H1 (cell line): ENCODE measurements around the gene STAT5A. TPM values are rescaled to one million over a fixed set of nuclear protein-coding genes. Genes with fewer than 3 reads are reported as not detected.
A peak's percentile ranks its signal among the peaks of the same experiment; 100 is the strongest.

ENCODE experiments used
- CTCF ChIA-PET: fragments of 300-600 bp; sonication (Branson Sonifier 250); formaldehyde crosslinking; loops from one replicate; lab custom pipeline; 2021; ENCODE audit not compliant: partially characterized antibody; lab: Charles Lee
- POLR2A ChIA-PET: fragments of 300-600 bp; sonication (Branson Sonifier 250); formaldehyde crosslinking; loops from one replicate; lab custom pipeline; 2021; ENCODE audit warnings: inconsistent platforms; ENCODE audit not compliant: partially characterized antibody; lab: Charles Lee
- DNase-seq, 2 experiments: peaks; one replicate each; pipeline versions ENCODE4 v3.0.0 to v3.0.0-alpha.2; 2010 to 2022; ENCODE audit warnings: low spot score in 2 of 2, low read depth in 1 of 2, mixed read lengths in 1 of 2
- FAIRE-seq: peaks from 2 replicates; lab custom pipeline; 2011; peaks lifted over from hg19 to GRCh38; lab: Jason Lieb, UNC
- H2AFZ ChIP-seq: 2 replicates; pipeline ENCODE4 v1.8.1; 2012; ENCODE audit warnings: low read length, inconsistent platforms
- H2AK5ac ChIP-seq: 2 replicates; pipeline ENCODE4 v1.6.1; 2013; ENCODE audit warnings: low read depth, low read length
- H2BK120ac ChIP-seq: replicated peaks from 2 replicates; pipeline ENCODE3; 2013; ENCODE audit warnings: low read depth, low read length, inconsistent platforms
- H2BK12ac ChIP-seq: 2 replicates; pipeline ENCODE4 v1.6.1; 2013; ENCODE audit warnings: low read depth, low read length
- H2BK15ac ChIP-seq: 2 replicates; pipeline ENCODE4 v1.6.1; 2013; ENCODE audit warnings: low read length
- H2BK20ac ChIP-seq: 2 replicates; pipeline ENCODE4 v1.6.1; 2013; ENCODE audit warnings: low read length
- H2BK5ac ChIP-seq: 2 replicates; pipeline ENCODE4 v1.6.1; 2013; ENCODE audit warnings: low read depth, low read length
- H3K14ac ChIP-seq: 2 replicates; pipeline ENCODE4 v1.6.1; 2013; ENCODE audit warnings: inconsistent platforms; ENCODE audit not compliant: insufficient read length
- H3K18ac ChIP-seq: 2 replicates; pipeline ENCODE4 v1.6.1; 2013; ENCODE audit warnings: low read length; ENCODE audit errors: extremely low read depth
- H3K23ac ChIP-seq: 2 replicates; pipeline ENCODE4 v1.6.1; 2013; ENCODE audit warnings: inconsistent platforms; ENCODE audit not compliant: insufficient read length
- H3K23me2 ChIP-seq: 2 replicates; pipeline ENCODE4 v1.6.1; 2013; ENCODE audit warnings: low read depth, low read length
- H3K27ac ChIP-seq: 2 replicates; pipeline ENCODE4 v1.6.1; 2011; ENCODE audit warnings: low read depth, low read length, inconsistent platforms
- H3K27me3 ChIP-seq, 4 experiments: replicated peaks in 1 of 4; 1 replicate in 1 of 4; 2 replicates in 3 of 4; pipeline versions ENCODE4 v1.6.1 to v1.8.1; 2011 to 2013; ENCODE audit warnings: low read length in 3 of 4, mild to moderate bottlenecking in 3 of 4, inconsistent platforms in 2 of 4, mixed read lengths in 2 of 4, moderate library complexity in 1 of 4; ENCODE audit not compliant: control insufficient read depth in 3 of 4, insufficient read depth in 3 of 4; ENCODE audit errors: extremely low read depth in 1 of 4
- H3K36me3 ChIP-seq, 4 experiments: 2 replicates each; pipeline versions ENCODE4 v1.6.1 to v1.8.1; 2011 to 2013; ENCODE audit warnings: mild to moderate bottlenecking in 4 of 4, low read length in 3 of 4, moderate library complexity in 2 of 4, control low read depth in 1 of 4, inconsistent platforms in 1 of 4; ENCODE audit not compliant: insufficient read depth in 4 of 4, control insufficient read depth in 2 of 4
- H3K4ac ChIP-seq: replicated peaks from 2 replicates; pipeline ENCODE3; 2013; ENCODE audit warnings: low read length, low read depth, mixed read lengths, inconsistent platforms; ENCODE audit not compliant: insufficient read length
- H3K4me1 ChIP-seq, 4 experiments: replicated peaks in 1 of 4; 1 replicate in 1 of 4; 2 replicates in 3 of 4; pipeline versions ENCODE4 v1.6.1 to v1.8.1; 2011 to 2013; ENCODE audit warnings: low read length in 3 of 4, inconsistent platforms in 2 of 4, mixed read lengths in 1 of 4; ENCODE audit not compliant: insufficient read depth in 4 of 4, control insufficient read depth in 3 of 4
- H3K4me2 ChIP-seq, 2 experiments: 2 replicates each; pipeline versions ENCODE4 v1.6.1 to v1.8.1; 2011 to 2013; ENCODE audit warnings: low read depth in 2 of 2, low read length in 2 of 2, control low read depth in 1 of 2, inconsistent platforms in 1 of 2, mild to moderate bottlenecking in 1 of 2; ENCODE audit not compliant: insufficient read depth in 1 of 2
- H3K4me3 ChIP-seq, 4 experiments: fragments of 200-600, 300-600 bp in 1 of 4; sonication (generic), shearing (Covaris generic), sonication (Bioruptor Twin) in 1 of 4; 2 replicates each; pipeline versions ENCODE4 v1.5.1 to v1.8.1; 2011 to 2016; ENCODE audit warnings: low read length in 4 of 4, low read depth in 3 of 4, control low read depth in 2 of 4, inconsistent platforms in 2 of 4, mild to moderate bottlenecking in 2 of 4, mixed read lengths in 1 of 4, moderate library complexity in 1 of 4; ENCODE audit not compliant: insufficient read depth in 2 of 4; ENCODE audit errors: extremely low read depth in 1 of 4
- H3K56ac ChIP-seq: replicated peaks from 2 replicates; pipeline ENCODE3; 2013; ENCODE audit warnings: low read depth, mild to moderate bottlenecking, mixed read lengths, low read length, inconsistent platforms; ENCODE audit not compliant: insufficient read length
- H3K79me1 ChIP-seq: 2 replicates; pipeline ENCODE4 v1.6.1; 2013; ENCODE audit warnings: low read depth, low read length, control low read depth
- H3K79me2 ChIP-seq, 2 experiments: 2 replicates each; pipeline versions ENCODE4 v1.6.1 to v1.8.1; 2012 to 2013; ENCODE audit warnings: low read length in 2 of 2, mild to moderate bottlenecking in 2 of 2, inconsistent platforms in 1 of 2; ENCODE audit not compliant: insufficient read depth in 2 of 2, control insufficient read depth in 1 of 2
- H3K9ac ChIP-seq, 4 experiments: replicated peaks in 1 of 4; 1 replicate in 1 of 4; 2 replicates in 3 of 4; pipeline versions ENCODE4 v1.6.1 to v1.8.1; 2011 to 2013; ENCODE audit warnings: low read depth in 3 of 4, low read length in 3 of 4, control low read depth in 2 of 4, mild to moderate bottlenecking in 2 of 4, moderate library complexity in 2 of 4, inconsistent platforms in 1 of 4; ENCODE audit errors: extremely low read depth in 1 of 4
- H3K9me3 ChIP-seq, 2 experiments: 2 replicates each; pipeline versions ENCODE4 v1.6.1 to v1.8.1; 2012 to 2013; ENCODE audit warnings: mild to moderate bottlenecking in 2 of 2, moderate library complexity in 2 of 2, control low read depth in 1 of 2, inconsistent platforms in 1 of 2, low read depth in 1 of 2, low read length in 1 of 2, mixed read lengths in 1 of 2; ENCODE audit not compliant: insufficient read depth in 2 of 2
- H4K20me1 ChIP-seq, 2 experiments: replicated peaks in 1 of 2; 2 replicates each; pipeline versions ENCODE3 to v1.8.1; 2011 to 2013; ENCODE audit warnings: inconsistent platforms in 2 of 2, low read length in 2 of 2, mild to moderate bottlenecking in 1 of 2; ENCODE audit not compliant: insufficient read depth in 2 of 2, control insufficient read depth in 1 of 2
- H4K5ac ChIP-seq: 2 replicates; pipeline ENCODE4 v1.6.1; 2013; ENCODE audit warnings: low read length, low read depth, mixed read lengths, inconsistent platforms; ENCODE audit not compliant: insufficient read length
- H4K8ac ChIP-seq: 2 replicates; pipeline ENCODE4 v1.8.0; 2013; ENCODE audit warnings: mild to moderate bottlenecking, moderate library complexity, low read length, inconsistent platforms; ENCODE audit not compliant: insufficient read depth; ENCODE audit errors: extremely low read depth
- H4K91ac ChIP-seq: replicated peaks from 2 replicates; pipeline ENCODE3; 2013; ENCODE audit warnings: low read length, mixed read lengths, inconsistent platforms; ENCODE audit not compliant: insufficient read length
- CHD2 ChIP-seq: IDR thresholded peaks from 2 replicates; pipeline ENCODE4 v1.6.1; 2012; ENCODE audit warnings: low read length, improper control_type of control experiment
- ZNF274 ChIP-seq: IDR thresholded peaks from 2 replicates; pipeline ENCODE4 v1.7.0; 2012; ENCODE audit warnings: low read length, borderline replicate concordance; ENCODE audit errors: extremely low read depth
- WGBS, 2 experiments: shearing (Covaris generic) in 1 of 2; methylation state at CpG; one replicate each; pipeline versions ENCODE4 v1.1.6 to v1.1.7; 2013 to 2015; ENCODE audit warnings: low lambda C conversion rate in 2 of 2, mixed read lengths in 2 of 2, inconsistent platforms in 1 of 2, low coverage in 1 of 2, missing lambda C conversion rate in 1 of 2; ENCODE audit not compliant: insufficient replicate concordance in 2 of 2, insufficient coverage in 1 of 2, insufficient read length in 1 of 2; ENCODE audit errors: extremely low coverage in 1 of 2, missing lambda C conversion rate in 1 of 2; 5-methylcytosine and 5-hydroxymethylcytosine counted together
- polyA plus RNA-seq, 7 experiments: library from polyadenylated mRNA; depleted of rRNA in 3 of 7; stranded (reverse) in 5 of 7; unstranded in 2 of 7; fragments of >200 nt in 5 of 7; fragments of 200-250 nt in 2 of 7; gene quantifications; 1 replicate in 5 of 7; 2 replicates in 1 of 7; 4 replicates in 1 of 7; pipeline versions ENCODE4 v1.2.1 to v1.2.3, GENCODE V29; 2011 to 2013; ENCODE audit warnings: missing spikeins in 2 of 7, mixed read lengths in 2 of 7
- total RNA-seq: library from RNA; stranded (reverse); fragmentation: NEBNext Ultra II Directional; extraction: Animal tissue kit (Norgen Biotek cat#: 25700); gene quantifications from 2 replicates; pipeline ENCODE4 v1.2.1, GENCODE V29; 2021
- TF ChIP-seq, protein P1 (sequence below): IDR thresholded peaks from 2 replicates; pipeline ENCODE4 v1.6.1; 2011; ENCODE audit warnings: low read length, improper control_type of control experiment

The STAT5A gene
- total and polyA plus RNA-seq, 2 of the 8 experiments (the other 6 are each of a cell fraction or from before 2014, with no cell fraction given): 4.2 to 5.4 TPM

DNA sequence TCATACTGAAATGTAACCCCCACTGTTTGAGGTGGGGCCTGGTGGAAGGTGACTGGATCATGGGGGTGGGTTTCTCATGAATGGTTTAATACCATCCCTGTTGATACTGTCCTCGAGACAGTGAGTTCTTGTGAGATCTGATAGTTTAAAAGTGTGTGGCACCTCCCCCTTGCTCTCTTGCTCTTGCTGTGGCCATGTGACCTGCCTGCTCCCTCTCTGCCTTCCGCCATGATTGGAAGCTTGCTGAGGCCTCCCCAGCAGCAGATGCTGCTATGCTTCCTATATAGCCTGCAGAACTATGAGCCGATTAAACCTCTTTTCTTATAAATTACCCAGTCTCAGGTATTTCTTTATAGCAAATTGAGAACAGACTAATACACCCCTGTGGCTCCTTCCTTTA lies 59.3 kb downstream of the STAT5A start:
- no peak overlapping the region for H3K56ac ChIP-seq
- H3K27me3 ChIP-seq: no peaks in the 10 kb centered on the region
- H4K5ac ChIP-seq: no peak overlapping the region
- ChIA-PET CTCF (interaction anchor here (0.8 to 1.5 kb wide), 2 partner anchors 11 to 41 kb away, joined by 3 read pairs; partner anchors contain the start of gene STAT3), POLR2A (interaction anchor here (1.4 kb wide), 1 partner anchor 10 kb away, joined by 3 read pairs; no protein-coding TSS in a partner anchor)
- no peak overlapping the region for H3K18ac ChIP-seq
- no peak overlapping the region for H3K23ac ChIP-seq
- H3K27ac ChIP-seq: no peak overlapping the region
- H4K8ac ChIP-seq: no peak overlapping the region
- H3K4me1 ChIP-seq: peaks cover 0 to 8% (median 3%) of the 10 kb centered on the region in 4 experiments; a peak in 4 of 7 replicates
- H3K9ac ChIP-seq: no peak overlapping the region
- H3K79me1 ChIP-seq: peaks cover 10% of the 10 kb centered on the region
- H2AK5ac ChIP-seq: no peak overlapping the region
- no peak for FAIRE-seq
- H2BK5ac ChIP-seq: no peak overlapping the region
- no peak overlapping the region for H2BK12ac ChIP-seq
- peaks cover 2 to 32% (median 17%) of the 10 kb centered on the region in 4 experiments; a peak in 7 of 8 replicates for H3K36me3 ChIP-seq
- no peak for DNase-seq
- H4K20me1 ChIP-seq: peaks cover 2 to 9% of the 10 kb centered on the region in 2 experiments
- TF ChIP-seq ZNF274 (no peak), CHD2 (no peak)
- TF ChIP-seq, protein P1, sequence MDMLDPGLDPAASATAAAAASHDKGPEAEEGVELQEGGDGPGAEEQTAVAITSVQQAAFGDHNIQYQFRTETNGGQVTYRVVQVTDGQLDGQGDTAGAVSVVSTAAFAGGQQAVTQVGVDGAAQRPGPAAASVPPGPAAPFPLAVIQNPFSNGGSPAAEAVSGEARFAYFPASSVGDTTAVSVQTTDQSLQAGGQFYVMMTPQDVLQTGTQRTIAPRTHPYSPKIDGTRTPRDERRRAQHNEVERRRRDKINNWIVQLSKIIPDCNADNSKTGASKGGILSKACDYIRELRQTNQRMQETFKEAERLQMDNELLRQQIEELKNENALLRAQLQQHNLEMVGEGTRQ: peak; percentile 50; the same call in 1 of the 2 replicates
- no peaks in the 10 kb centered on the region for H3K23me2 ChIP-seq
- H3K4me3 ChIP-seq: no peak overlapping the region
- no peaks in the 10 kb centered on the region for H3K9me3 ChIP-seq
- no peak overlapping the region for H4K91ac ChIP-seq
- no peak overlapping the region for H2BK20ac ChIP-seq
- no peak overlapping the region for H2BK15ac ChIP-seq
- H2AFZ ChIP-seq: no peak overlapping the region
- no peak overlapping the region for H3K14ac ChIP-seq
- no peak overlapping the region for H2BK120ac ChIP-seq
- peaks cover 3 to 39% of the 10 kb centered on the region in 2 experiments; a peak in 3 of 4 replicates for H3K79me2 ChIP-seq
- no peak overlapping the region for H3K4me2 ChIP-seq
- no peak overlapping the region for H3K4ac ChIP-seq
- 93% methylated on average over 3 of the region's 3 CpGs; no CpG with 5 or more reads in 1 of the 2 experiments for WGBS, 2 experiments
